OCI-LY7 (cell line): ENCODE results near the gene GRID2IP. TPM values are rescaled to one million over a fixed set of nuclear protein-coding genes. Genes with fewer than 3 reads are reported as not detected.
"Not testable (repeated sequence)": the region's sequence is repeated elsewhere in the genome, so short reads cannot be mapped to it uniquely, and the experiment has no call there.

Experiments used
- BruUV-seq: library from RNA; stranded (reverse); fragments of 400-500 nt; replicated peaks from 2 replicates; lab custom pipeline; 2021; lab: Mats Ljungman, UMichigan
- CTCF ChIA-PET: fragments of 300-600 bp; sonication (Branson Sonifier 250); formaldehyde crosslinking; loops from one replicate; lab custom pipeline; 2022; ENCODE audit warnings: antibody characterized with exemption; ENCODE audit not compliant: unreplicated experiment; lab: Charles Lee
- POLR2A ChIA-PET: fragments of 300-600 bp; sonication (Branson Sonifier 250); formaldehyde crosslinking; loops from one replicate; lab custom pipeline; 2022; ENCODE audit warnings: antibody characterized with exemption; lab: Charles Lee
- DNase-seq: peaks from one replicate; pipeline ENCODE4 v3.0.0-alpha.2; 2015; ENCODE audit warnings: low spot score
- H2AFZ ChIP-seq: fragments of 200-600 bp; sonication (generic), shearing (Covaris generic); 2 replicates; pipeline ENCODE4 v1.6.1; 2014; ENCODE audit warnings: mild to moderate bottlenecking, antibody characterized with exemption, low read length, moderate library complexity
- H3K27ac ChIP-seq: fragments of 200-600 bp; sonication (generic); 2 replicates; pipeline ENCODE4 v1.5.1; 2014; ENCODE audit warnings: mixed run types, low read depth, mild to moderate bottlenecking, moderate library complexity, low read length, inconsistent platforms; ENCODE audit not compliant: poor library complexity, severe bottlenecking
- H3K36me3 ChIP-seq: fragments of 200-600 bp; sonication (generic); 2 replicates; pipeline ENCODE4 v1.6.1; 2014; ENCODE audit warnings: mild to moderate bottlenecking, antibody characterized with exemption, low read length, moderate library complexity, mixed read lengths; ENCODE audit not compliant: insufficient read depth
- H3K4me1 ChIP-seq: fragments of 200-600 bp; sonication (generic); 2 replicates; pipeline ENCODE4 v1.5.1; 2014; ENCODE audit warnings: mild to moderate bottlenecking, low read length; ENCODE audit not compliant: insufficient read depth, poor library complexity, severe bottlenecking
- H3K4me2 ChIP-seq: fragments of 200-600 bp; sonication (generic); 2 replicates; pipeline ENCODE4 v1.6.1; 2014; ENCODE audit warnings: mild to moderate bottlenecking, low read length
- H3K4me3 ChIP-seq: fragments of 200-600 bp; sonication (generic); 2 replicates; pipeline ENCODE4 v1.5.1; 2014; ENCODE audit warnings: mild to moderate bottlenecking, low read depth, low read length; ENCODE audit not compliant: poor library complexity, severe bottlenecking
- H3K79me2 ChIP-seq: fragments of 200-600 bp; sonication (generic); 2 replicates; pipeline ENCODE4 v1.6.1; 2016; ENCODE audit warnings: low read depth, mild to moderate bottlenecking, low read length, moderate library complexity, mixed read lengths; ENCODE audit not compliant: insufficient read depth
- H3K9me2 ChIP-seq: fragments of 200-600 bp; sonication (generic); 2 replicates; pipeline ENCODE4 v1.6.1; 2016; ENCODE audit warnings: mild to moderate bottlenecking, low read length, mixed read lengths; ENCODE audit not compliant: insufficient read depth
- H3K9me3 ChIP-seq: fragments of 200-600 bp; sonication (generic); 2 replicates; pipeline ENCODE4 v1.6.1; 2014; ENCODE audit warnings: mild to moderate bottlenecking, mixed run types, low read length, mixed read lengths
- H4K20me1 ChIP-seq: fragments of 200-600 bp; sonication (generic); 2 replicates; pipeline ENCODE4 v1.6.1; 2014; ENCODE audit warnings: mild to moderate bottlenecking, antibody characterized with exemption, low read length, moderate library complexity, mixed read lengths; ENCODE audit not compliant: insufficient read depth
- CTCF ChIP-seq: fragments of 200-600 bp; sonication (generic); conservative IDR thresholded peaks from 2 replicates; pipeline ENCODE4 v1.5.1; 2014; ENCODE audit warnings: mild to moderate bottlenecking, antibody characterized with exemption, low read length, moderate library complexity, mixed read lengths
- EZH2phosphoT487 ChIP-seq: fragments of 200-600 bp; sonication (generic); IDR thresholded peaks from 2 replicates; pipeline ENCODE4 v1.6.1; 2018; ENCODE audit warnings: low read depth, borderline replicate concordance, mild to moderate bottlenecking, mixed run types, antibody characterized with exemption, low read length, moderate library complexity, mixed read lengths
- intact Hi-C: fragments of 100-400 bp; cut with micrococcal nuclease; formaldehyde crosslinking; loops from one replicate; pipeline ENCODE4 v1.10.0; 2022; ENCODE audit not compliant: unreplicated experiment
- total RNA-seq, 2 experiments: library from RNA; depleted of rRNA in 1 of 2; stranded (reverse); fragments of >200 nt in 1 of 2; shearing (Covaris generic) in 1 of 2; gene quantifications; 2 replicates each; pipeline ENCODE4 v1.2.3, GENCODE V29; 2014 to 2022

Gene GRID2IP
- total RNA-seq, 2 experiments from 2014 or later, result 0.16 to 0.32 TPM

DNA sequence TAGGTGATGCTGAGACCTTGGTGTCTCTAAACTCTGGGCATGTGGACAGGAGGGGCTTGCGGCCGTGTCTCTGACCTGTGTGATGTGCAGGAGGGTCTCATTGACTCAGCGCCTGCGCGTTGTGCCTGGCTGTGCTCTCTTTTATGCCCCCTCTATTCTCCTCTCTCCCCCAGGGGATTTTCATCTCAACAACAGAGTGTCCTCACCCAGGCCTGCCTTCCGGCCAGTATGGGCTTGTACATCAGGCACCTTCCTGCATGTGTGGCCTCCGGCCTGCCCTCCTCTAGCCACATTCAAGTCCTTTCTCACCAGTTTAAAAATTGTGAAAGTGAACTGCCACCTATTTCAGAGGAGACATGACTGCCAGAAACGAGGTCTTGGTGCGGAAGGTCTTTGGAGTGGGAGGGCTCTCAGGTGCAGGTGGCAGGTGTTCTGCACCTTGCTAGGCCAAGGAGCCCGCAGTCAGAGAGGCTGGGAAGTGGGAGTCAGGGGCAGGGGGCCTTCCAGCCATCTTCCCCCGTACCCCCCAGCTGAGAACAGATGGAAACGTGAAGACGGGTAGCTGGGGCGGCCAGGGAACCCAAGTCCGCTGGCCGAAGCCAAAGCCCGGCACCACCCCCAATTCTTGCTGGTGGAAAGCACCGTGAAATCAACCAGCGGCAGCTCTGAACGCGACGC is 38.0 kb upstream of the GRID2IP start:
- intact Hi-C loops, result no loop called here
- DNase-seq, result peak; percentile 25
- H3K9me3 ChIP-seq, result no peaks in the 10 kb centered on the region
- POLR2A ChIA-PET, result interaction anchor here (0.9 to 1.9 kb wide), 4 partner anchors 9 to 23 kb away, joined by 3 to 7 read pairs (median 4); partner anchors contain the start of gene ZDHHC4
- peaks cover 26% of the 10 kb centered on the region for H3K4me1 ChIP-seq
- BruUV-seq, result no TSS peak
- H3K4me2 ChIP-seq, result peak overlapping the region; percentile 86
- peak overlapping the region; percentile 72 for H3K27ac ChIP-seq
- CTCF ChIA-PET, result interaction anchor here (0.8 kb wide), 1 partner anchor 9 kb away, joined by 3 read pairs; no protein-coding TSS in a partner anchor
- peaks cover 79% of the 10 kb centered on the region for H3K36me3 ChIP-seq
- H2AFZ ChIP-seq, result peak overlapping the region; percentile 56; the same call in 1 of the 2 replicates
- TF ChIP-seq EZH2phosphoT487, result no peak
- no peak; the same call in 1 of the 2 replicates for TF ChIP-seq CTCF
- peaks cover 13% of the 10 kb centered on the region for H3K79me2 ChIP-seq
- H4K20me1 ChIP-seq, result no peaks in the 10 kb centered on the region
- peak overlapping the region; percentile 84 for H3K4me3 ChIP-seq
- H3K9me2 ChIP-seq, result no peaks in the 10 kb centered on the region

- H3K4me1 ChIP-seq, result peaks cover 33% of the 10 kb centered on the region
- H3K27ac ChIP-seq, result peak overlapping the region; percentile 72
- no TSS peak for BruUV-seq
- CTCF ChIA-PET, result no interaction called here
- DNase-seq, result no peak
- no peaks in the 10 kb centered on the region for H3K9me2 ChIP-seq
- no peaks in the 10 kb centered on the region for H3K9me3 ChIP-seq
- POLR2A ChIA-PET, result interaction anchor here (0.9 kb wide), 1 partner anchor 11 kb away, joined by 4 read pairs; the partner anchor contains the start of gene ZDHHC4
- no peak for TF ChIP-seq EZH2phosphoT487
- TF ChIP-seq CTCF, result no peak
- H2AFZ ChIP-seq, result no peak overlapping the region
- H3K4me2 ChIP-seq, result peak overlapping the region; percentile 86; the same call in 1 of the 2 replicates
- peaks cover 13% of the 10 kb centered on the region for H3K79me2 ChIP-seq
- intact Hi-C loops, result no loop called here
- H4K20me1 ChIP-seq, result no peaks in the 10 kb centered on the region
- no peak overlapping the region for H3K4me3 ChIP-seq
- H3K36me3 ChIP-seq, result peaks cover 79% of the 10 kb centered on the region
These were observed 37.3 kb upstream of the GRID2IP start for GRCh38 chr7:6588566-6588965.

DNA sequence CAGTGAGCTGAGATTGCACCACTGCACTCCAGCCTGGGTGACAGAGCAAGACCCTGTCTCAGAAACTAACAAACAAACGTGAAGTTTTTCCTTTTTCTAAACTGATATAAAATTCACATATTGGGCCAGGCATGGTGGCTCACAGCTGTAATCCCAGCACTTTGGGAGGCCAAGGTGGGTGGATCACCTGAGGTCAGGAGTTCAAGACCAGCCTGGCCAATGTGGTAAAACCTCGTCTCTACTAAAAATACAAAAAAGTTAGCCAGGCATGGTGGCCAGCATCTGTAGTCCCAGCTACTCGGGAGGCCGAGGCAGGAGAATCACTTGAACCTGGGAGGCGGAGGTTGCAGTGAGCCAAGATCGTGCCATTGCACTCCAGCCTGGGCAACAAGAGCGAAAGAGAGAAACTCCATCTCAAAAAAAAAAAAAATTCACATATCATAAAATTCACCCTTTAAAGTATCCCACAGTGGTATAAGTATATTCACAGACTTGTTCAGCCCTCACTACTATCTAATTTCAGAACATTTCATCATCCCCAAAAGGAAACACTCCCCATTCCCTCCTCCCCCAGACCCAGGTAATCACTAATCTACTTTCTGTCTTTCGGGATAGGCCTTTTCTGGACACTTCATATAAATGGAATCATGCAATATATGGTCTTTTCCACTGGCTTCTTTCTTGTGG is 34.6 kb upstream of the GRID2IP start:
- H3K79me2 ChIP-seq, H3K4me2 ChIP-seq, BruUV-seq, DNase-seq, H3K4me3 ChIP-seq, H3K27ac ChIP-seq, H4K20me1 ChIP-seq, H3K9me3 ChIP-seq, H2AFZ ChIP-seq, POLR2A ChIA-PET, intact Hi-C loops, H3K9me2 ChIP-seq: not testable (repeated sequence)
- Histone ChIP-seq H3K4me1 (peaks cover 53% of the 10 kb centered on the region), H3K36me3 (peaks cover 71% of the 10 kb centered on the region)
- CTCF ChIA-PET, result interaction anchor here (0.8 kb wide), 1 partner anchor 15 kb away, joined by 5 read pairs; no protein-coding TSS in a partner anchor
